T follicular helper cell (primary cell): Measurements from ENCODE around the gene TBL1XR1.

ENCODE experiments used
- DNase-seq: peaks from one replicate; pipeline ENCODE4 v3.0.0-alpha.2; 2020; ENCODE audit warnings: low read depth
- total RNA-seq, 2 experiments: gene quantifications; one replicate each; lab custom pipeline; 2026; lab: John Stamatoyannopoulos, UW

The TBL1XR1 gene
- 228 to 239 reads per million in 2 experiments for total RNA-seq

DNA sequence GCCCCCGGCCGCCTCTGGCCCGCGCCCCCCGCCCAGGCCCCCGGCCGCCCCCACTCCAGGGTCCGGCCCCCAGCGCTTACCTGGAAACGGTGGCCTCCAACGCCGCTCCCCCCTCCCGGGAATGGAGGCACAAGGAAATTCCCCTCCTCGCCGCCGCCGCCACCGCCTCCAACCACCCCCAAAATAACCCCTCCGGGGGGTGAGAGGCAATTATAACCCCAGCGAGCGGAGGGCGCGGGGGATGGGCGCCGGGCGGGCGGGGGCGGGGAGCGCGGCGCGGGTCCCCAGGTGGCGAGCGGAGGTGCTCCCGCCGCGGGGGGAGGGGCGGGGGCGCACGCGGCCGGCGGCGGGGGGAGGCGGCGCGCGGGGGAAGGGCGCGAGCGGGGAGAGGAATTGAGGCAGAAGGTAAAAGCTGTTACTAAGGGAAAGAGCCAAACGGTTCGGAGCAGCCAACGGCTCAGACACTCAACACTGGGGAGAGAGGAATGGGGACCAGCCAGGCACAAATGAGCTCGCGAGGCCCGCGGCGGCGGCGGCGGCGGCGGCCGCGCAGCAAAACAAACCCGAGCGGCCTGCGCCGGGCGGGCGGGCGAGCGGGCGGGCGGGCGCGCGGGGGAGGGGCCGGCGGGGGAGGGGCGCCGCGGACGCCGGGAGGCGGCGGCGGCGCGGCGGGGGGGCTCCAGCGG, at the start of gene TBL1XR1:
Gene TBL1XR1, minus strand, starts transcription at position 442 of the 686 bp plus-strand sequence. CDS start 132,505 bp downstream, outside the sequence.
- peak; percentile 86 for DNase-seq

DNA sequence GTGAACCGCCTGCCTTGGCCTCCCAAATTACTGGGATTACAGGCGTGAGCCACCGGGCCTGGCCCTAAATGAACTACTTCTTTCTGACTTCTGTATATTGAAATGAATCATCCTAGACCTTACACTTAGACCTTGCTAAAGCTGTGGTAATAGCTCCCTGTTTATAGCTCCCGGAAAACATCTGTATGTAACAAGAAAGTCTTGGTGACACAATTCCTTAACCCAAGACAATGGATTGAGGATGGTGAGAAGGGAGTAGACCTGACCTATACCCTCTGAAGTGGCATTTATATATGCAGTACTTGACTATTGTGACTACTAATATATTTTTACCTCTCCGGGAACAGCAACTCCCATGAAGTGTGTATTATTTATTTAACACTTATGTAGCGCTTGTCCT, 48.0 kb upstream of the TBL1XR1 start:
- DNase-seq: no peak

DNA sequence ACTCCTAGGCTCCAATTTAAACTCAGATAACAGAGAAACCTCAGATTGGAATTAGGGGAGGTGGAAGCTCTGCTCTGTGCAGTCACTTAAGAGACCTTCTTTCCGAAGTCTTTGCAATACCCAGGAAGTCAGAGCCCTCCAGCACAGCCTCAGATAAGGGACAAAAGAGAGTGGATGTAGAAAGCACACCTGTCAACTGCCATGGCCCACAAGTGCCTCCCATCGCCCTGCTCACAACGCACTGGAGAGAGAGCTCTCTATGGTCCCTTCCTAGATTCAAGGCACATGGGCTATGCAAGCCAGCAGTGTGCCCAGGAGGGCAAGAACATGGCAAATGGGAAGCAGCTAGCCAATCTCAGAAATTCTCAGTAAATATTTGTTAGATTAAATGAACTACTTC, 47.3 kb upstream of the TBL1XR1 start:
- no peak for DNase-seq

DNA sequence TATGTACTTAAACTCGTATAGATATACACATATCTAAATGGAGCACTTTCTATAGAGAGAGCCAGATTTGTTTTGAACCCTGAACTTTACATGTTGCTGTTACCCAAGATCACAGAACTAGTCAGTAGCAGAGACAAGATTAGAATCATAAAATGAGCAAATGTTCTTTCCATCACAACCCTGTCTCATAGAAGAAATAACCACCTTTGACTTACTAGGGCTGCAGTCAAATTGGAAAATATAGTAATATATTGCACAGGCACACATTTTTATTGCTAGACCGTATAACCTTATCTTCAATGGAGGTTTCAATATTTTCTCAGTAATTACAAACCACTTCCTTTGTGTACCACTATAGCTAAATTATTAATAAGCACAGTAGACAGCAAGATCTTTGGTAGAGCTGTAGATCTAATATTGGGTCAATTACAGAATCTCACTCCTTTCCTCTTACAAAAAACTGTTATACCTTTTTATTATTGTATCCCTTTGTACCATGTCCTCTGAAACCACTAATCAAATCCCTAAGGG, 41.5 kb upstream of the TBL1XR1 start:
- no peak for DNase-seq

DNA sequence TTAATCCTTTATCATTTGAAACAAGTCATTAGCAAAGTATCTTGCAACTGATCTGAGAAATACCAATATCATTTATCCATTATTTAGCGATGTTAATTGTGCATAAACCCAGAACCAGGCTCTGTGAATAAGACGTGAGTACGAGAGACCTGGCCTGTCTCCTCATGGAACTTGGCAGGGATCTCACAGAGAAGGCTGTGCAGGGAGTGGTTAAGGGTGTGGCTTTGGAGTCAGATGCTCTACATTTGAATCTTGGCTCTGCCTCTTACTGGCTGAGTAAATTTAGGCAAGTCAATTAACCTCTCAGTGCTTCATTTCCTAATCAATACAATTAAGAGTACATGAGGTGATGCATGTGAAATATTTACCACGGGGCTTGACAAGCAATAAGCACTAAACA, 39.9 kb upstream of the TBL1XR1 start:
- DNase-seq: no peak

DNA sequence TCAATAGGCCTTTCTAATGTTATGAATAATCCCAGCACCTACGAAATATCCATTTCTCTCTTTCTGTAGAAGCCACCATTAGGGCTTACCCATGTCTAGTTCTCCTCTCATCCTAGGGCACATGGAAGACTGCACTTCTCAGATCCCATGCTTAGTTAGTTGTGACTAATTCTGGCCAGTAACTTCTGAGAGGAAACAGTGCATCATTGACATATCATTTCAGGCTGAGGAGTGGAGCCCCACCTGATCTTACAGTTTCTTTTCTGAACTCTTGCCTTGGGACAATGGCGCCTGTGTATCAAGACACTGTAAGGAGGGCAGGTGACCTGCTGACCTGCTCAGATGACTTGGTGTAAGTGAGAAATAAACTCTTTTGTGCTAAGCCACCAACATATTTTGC, 39.4 kb upstream of the TBL1XR1 start:
- DNase-seq: no peak

DNA sequence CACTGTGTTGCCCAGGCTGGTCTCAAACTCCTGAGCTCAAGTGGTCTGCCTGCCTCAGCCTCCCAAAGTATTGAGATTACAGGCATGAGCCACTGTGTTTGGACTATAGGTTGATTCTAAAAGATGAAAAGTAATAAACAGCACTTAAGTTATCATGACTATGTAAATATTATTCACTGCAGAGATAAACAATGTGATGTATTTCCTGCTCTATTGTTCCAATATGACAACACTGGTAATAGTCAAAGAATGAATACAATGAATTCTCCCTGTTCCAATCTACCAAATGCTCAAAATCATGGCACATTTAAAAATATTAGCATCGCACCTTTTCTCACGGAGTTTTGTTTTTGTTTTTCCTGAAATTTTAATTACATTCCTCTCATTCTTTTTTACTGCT, 36.8 kb upstream of the TBL1XR1 start:
- no peak for DNase-seq

DNA sequence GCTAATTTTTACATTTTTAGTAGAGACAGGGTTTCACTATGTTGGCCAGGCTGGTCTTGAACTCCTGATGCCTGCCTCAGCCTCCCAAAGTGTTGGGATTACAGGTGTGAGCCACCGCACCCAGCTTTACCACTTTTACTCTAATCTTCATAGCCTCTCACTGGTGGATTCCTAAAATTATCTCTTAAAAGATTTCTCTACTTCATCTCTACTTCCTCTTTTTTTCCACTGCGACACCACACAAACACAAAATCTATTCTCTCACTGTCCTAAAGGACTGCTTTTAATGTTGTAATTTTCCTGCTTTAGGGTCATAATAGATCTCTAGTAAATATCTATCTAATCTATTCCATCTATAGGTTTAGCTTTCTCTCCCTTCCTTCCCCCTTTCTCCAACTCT, 34.0 kb upstream of the TBL1XR1 start:
- DNase-seq: no peak

DNA sequence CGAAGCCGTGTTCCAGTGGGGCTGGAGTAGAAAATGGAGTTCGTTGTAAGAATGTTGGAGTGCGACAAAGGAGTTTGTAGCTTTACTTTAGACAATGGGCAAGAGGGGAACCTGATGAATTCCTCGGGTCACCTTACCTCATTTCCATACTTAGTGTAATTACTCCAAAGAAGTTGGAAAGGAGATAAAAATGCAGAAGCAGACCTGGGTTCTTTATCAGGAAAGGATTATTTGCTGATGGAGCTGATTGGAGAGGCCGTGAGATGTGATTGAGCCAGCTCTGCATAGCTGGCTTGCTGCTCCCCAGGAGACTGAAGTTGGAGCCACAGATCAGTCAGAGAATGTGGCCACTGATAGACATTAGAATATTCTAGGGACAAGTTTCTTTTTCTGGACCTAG, 33.4 kb upstream of the TBL1XR1 start:
- no peak for DNase-seq

DNA sequence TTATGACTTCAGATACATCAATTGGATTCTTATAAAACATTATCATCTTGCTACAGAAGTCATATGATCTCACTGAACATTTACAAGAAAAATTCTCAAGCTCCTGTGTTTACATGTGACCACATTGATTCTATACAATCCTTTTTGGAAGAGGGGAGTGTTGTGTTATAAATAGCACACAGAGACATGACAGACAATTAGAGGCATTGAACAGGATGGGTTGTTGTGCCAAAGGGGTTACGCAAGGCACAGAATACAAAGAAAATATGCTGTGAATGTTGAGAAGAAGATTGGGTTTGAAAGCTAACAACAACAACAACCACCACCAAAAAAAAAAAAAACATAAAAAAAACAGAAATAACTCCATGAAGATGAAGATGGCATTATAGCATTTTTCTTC, 32.5 kb upstream of the TBL1XR1 start:
- DNase-seq: no peak

DNA sequence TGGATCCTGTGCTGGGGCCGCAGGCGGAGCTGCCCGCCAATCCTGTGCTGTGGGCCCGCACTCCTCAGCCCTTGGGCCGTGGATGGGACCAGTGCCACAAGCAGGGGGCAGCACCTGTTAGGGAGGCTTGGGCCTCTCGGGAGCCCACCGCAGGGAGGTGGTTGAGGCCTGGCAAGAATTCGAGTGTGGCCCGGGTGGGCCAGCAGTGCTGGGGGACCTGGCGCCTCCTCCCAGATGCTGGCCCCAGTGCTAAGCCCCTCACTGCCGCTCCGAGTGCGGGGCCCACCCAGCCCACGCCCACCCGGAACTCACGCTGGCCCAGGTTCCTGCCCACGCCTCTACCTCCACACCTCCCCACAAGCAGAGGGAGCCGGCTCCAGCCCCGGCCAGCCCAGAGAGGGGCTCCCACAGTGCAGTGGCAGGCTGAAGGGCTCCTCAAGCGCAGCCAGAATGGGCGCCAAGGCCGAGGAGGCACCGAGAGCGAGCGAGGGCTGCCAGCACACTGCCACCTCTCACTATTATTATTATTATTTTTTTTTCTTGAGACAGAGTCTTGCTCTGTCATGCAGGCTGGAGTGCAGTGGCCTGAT, 31.4 kb upstream of the TBL1XR1 start:
- no peak for DNase-seq

DNA sequence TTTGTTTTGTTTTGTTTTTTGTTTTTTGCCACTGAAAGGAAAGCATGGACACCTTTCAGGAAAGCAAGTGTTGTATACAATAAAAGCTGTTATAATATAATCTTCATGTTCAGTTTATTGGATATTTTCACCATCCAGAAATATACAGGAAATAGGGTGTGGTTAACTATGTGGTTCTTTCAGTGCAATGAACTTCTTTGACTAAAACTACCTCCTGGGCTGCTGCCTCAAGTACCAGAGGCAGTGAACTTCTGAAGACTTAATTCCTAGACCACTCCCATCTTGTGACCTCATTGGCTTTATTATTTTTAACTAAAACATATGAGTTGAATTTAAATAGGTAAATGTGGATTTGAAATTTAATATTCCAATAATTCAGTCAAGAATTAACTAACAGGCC, 27.1 kb upstream of the TBL1XR1 start:
- DNase-seq: no peak

DNA sequence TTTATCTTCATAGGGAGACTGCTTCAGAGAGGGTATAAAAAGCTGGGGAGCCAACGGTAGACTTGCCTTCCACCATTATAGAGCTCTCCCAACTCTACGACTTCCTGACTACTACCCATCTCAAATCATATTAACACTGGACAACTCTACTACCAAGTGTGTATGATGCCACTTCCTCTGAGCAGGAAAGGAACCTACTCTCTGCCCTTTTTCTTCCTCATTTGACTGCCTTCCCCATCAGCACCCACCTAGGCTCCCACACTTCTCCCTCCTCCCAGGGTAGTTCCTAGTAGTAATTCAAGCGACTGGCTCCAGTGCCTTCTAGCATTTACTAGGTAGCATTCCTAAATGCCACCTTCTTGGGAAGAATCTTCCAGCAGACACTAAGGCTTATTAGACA, 24.5 kb upstream of the TBL1XR1 start:
- DNase-seq: no peak

DNA sequence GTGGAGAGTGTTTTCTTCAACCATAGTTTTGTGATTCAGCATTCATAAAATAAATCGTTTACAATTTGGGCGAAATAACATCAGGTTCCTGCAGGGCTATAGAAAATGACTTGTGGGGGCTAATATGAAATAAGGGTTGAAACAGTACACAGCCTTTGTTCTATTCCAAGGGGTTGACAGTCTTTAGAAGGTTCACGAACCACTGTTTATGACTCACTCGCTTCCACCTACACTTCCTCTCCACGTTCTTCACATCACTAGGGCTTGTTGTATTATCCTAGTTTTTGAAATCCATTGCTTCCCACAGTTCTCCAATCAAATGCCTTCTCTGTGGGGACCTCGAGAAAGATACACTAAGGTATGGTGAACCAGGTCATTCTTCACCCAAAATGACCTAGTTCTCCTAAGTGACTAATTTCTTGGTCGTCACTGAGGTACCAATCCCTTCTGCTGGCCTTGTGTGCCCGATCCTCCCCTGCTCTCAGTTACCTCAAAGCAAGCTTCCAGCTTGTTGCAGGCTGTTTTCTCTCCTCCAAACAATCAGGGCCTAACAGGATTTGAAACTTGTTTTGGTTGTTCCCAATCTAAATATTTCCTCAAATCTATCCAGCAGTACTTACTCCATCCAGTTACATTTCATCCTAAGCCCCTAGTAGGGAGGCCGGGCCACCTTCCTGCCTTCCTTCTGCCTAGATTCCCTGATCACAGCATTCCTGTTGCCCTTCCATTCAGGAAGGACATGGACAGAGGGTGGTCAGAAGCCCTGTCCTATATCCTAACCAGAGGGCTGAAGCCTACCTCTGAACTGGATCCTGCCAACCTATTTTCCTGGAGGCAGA, 23.1 kb upstream of the TBL1XR1 start:
- no peak for DNase-seq

DNA sequence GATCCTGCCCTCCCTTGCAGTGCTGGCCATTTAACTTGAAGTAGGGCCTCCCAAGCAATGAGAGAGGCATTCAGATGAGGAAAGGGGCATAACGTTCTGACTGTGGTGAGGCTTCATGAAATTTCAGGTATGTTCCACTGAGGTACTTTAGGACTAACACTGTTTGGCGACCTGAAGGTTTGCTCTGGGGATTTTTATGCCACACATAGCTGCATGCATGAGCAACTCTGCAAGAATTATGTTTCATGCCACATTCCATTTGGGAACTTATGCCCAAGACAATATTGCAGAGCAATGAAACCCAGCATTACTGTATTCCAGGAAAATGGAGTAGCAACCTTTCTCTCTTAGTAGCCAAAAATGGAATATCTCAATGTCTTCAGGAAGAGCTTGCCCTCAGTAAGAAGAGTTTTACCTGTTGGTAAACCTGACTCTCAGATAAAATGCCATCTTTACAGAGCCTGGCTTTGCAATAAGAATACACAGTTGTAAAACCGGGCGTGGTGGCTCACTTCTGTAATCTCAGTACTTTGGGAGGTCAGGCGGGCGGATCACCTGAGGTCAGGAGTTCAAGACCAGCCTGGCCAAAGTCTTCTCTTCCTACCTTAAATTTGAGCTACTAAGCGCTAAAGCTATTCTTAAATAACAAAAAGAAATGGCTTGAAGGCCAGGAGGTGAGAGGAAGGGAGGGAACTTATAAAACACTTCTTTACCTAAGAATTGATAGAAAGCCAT, 16.7 kb upstream of the TBL1XR1 start:
- no peak for DNase-seq

DNA sequence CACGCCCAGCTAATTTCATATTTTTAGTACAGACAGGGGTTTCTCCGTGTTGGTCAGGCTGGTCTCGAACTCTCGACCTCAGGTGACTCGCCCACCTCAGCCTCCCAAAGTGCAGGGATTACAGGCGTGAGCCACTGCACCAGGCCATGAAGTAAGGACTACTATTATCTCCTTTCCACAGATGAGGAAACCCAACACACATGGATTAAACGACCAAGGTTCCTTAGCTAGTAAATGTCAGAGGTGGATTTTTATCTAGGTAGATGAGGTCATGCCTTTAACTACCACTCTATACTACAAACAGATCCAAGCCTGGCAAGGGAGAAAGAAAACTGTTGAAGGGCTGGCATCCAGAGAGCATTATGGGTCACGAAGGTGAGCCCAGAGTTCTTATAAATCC, 15.5 kb upstream of the TBL1XR1 start:
- no peak for DNase-seq

DNA sequence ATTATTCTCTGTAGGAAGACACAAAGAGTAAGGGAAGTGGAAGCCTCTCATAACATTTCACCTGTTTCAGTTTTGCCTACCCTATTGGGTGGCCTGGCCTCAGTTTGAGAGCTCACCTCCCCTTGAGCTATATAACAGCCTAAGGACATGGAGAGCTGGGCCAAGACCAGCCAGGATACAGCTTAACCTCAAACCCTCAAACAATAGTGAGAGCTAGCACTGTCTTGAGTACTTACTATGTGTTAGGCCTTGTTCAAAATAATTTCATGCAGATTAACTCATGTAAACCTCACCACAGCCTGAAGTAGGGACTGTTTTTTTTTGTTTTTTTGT, 15.0 kb upstream of the TBL1XR1 start:
- DNase-seq: no peak

DNA sequence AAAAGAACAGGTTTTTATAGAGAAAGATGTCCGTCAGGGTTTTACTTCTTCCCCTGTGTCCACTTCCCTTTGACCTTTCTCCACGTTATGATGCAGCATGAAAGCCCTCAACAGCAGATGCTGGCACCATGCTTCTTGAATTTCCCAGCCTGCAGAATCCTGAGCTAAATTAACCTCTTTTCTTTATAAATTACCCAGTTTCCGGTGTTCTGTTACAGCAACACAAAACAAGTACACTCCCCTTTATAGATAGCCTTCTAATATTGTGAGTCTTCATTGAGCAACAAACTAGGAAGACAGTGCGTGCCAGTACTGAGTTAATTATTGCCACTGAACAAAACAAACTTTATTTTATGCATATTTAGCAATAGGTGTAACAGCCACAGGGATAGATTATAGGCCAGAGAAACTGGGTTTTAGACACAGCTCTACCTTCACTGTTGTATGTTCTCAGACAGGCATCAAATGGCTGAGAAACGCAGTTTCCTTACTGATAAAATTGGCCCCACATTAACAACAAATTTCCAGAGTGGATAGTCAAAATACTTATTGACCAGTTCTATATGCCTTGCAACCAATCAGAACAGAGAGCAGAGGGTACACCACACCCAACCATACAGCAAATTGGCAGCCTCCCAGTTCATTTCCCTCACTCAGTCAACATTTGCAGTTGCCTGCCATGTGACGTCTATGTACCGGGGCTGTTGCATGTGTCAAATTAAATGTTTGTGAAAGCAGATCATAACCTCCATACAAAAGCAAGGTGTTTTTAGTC, 14.4 kb upstream of the TBL1XR1 start:
- no peak for DNase-seq

DNA sequence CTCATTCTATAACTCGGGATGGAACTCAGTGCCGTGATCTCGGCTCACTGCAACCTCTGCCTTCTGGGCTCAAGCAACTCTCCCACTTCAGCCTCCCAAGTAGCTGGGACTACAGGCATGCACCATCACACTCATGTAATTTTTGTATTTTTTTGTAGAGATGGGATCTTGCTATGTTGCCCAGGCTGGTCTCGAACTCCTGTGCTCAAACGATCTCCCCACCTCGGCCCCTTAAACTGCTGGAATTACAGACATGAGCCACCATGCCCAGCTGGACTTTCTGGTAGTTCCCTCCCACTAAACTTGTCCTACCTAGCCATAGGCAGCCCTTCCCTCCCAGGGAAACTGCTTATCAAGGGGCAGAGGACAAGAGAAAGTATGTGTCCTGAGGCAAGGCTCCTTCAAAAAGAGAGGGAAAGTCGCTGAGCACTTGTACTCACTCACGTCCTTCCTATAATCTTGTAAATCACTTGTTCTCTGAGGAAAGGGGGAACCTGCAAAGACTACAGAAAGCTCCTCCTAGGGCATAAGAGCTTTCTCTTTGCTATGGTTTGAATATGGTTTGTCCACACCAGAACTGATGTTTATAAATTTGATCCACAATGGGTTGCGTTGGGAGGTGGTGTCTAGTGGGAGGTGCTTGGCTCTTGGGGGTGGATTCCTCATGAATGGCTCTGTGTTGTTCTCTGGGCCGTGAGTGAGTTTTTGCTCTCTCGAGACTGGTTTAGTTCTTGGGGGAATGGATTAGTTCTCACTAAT, 13.6 kb upstream of the TBL1XR1 start:
- no peak for DNase-seq

DNA sequence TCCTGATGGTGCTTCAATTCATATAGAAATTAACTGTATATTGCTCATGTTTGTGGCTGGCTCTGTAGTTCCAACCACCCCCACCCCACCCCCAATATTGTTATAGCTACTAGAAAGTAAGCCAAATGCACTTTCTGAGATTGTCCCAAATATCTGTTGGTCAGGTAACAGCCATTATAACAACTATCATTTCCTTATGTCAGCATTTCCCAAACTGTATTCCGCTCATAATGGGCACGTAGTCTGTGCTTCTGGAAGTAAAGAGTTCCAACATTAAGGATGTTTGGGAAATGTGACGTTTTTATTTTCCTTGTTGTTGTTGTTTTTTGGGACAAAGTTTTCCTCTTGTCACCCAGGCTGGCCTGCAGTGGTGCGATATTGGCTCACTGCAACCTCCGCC, 12.2 kb upstream of the TBL1XR1 start:
- DNase-seq: no peak

DNA sequence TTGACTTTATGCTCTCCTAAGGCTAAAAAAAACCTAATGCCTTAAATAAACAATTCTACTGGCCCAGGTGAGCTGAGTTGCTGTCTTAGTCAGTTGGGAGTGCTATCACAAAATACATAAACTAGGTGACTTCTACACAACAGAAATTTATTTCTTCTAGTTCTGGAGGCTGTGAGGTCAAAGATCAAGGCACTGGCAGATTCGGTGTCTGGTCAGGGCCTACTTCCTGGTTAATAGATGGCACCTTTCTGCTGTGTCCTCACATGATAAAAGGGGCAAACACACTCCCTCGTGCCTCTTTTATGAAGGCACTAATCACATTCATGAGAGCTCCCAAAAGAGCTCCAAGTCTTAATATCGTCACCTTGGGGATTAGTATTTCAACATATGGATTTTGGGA, 11.5 kb upstream of the TBL1XR1 start:
- no peak for DNase-seq
